CD14-positive monocyte (primary cell): ENCODE measurements around the gene DZANK1. TPM values are rescaled to one million over a fixed set of nuclear protein-coding genes. Genes with fewer than 3 reads are reported as not detected.
"Not testable (repeated sequence)": the region's sequence is repeated elsewhere in the genome, so short reads cannot be mapped to it uniquely, and the experiment has no call there.

ENCODE experiments used
- DNase-seq, 3 donors: peaks; one replicate each; pipeline ENCODE4 v3.0.0-alpha.2; 2011 to 2022
- H2AFZ ChIP-seq: 2 replicates; pipeline ENCODE4 v1.6.0; 2012; ENCODE audit warnings: mild to moderate bottlenecking, low read depth, low read length, inconsistent platforms; ENCODE audit not compliant: insufficient read depth, poor library complexity, severe bottlenecking
- H3K27ac ChIP-seq, 2 donors: 1 replicate in 1 of 2; 2 replicates in 1 of 2; pipeline ENCODE4 v1.5.1; 2012 to 2013; ENCODE audit warnings: low read length in 2 of 2, control low read depth in 1 of 2, inconsistent platforms in 1 of 2, low read depth in 1 of 2, mild to moderate bottlenecking in 1 of 2
- H3K27me3 ChIP-seq, 2 donors: one replicate each; pipeline versions ENCODE4 v1.6.0 to v1.6.1; 2011 to 2013; ENCODE audit warnings: low read length in 2 of 2; ENCODE audit not compliant: control insufficient read depth in 2 of 2, insufficient read depth in 2 of 2
- H3K36me3 ChIP-seq, 2 donors: replicated peaks in 1 of 2; 1 replicate in 1 of 2; 2 replicates in 1 of 2; pipeline versions ENCODE4 v1.5.1 to v1.6.1; 2012 to 2013; ENCODE audit warnings: low read length in 2 of 2, control low read depth in 1 of 2, inconsistent platforms in 1 of 2, mild to moderate bottlenecking in 1 of 2; ENCODE audit not compliant: insufficient read depth in 2 of 2, control insufficient read depth in 1 of 2
- H3K4me1 ChIP-seq, 2 donors: 1 replicate in 1 of 2; 2 replicates in 1 of 2; pipeline versions ENCODE4 v1.5.1 to v1.6.1; 2012 to 2013; ENCODE audit warnings: low read length in 2 of 2, control low read depth in 1 of 2, inconsistent platforms in 1 of 2, mild to moderate bottlenecking in 1 of 2, moderate library complexity in 1 of 2; ENCODE audit not compliant: insufficient read depth in 2 of 2, control insufficient read depth in 1 of 2
- H3K4me2 ChIP-seq: replicated peaks from 2 replicates; pipeline ENCODE3; 2012; ENCODE audit warnings: low read length, moderate library complexity, mild to moderate bottlenecking; ENCODE audit not compliant: poor library complexity, severe bottlenecking; ENCODE audit errors: extremely low read depth
- H3K4me3 ChIP-seq, 3 experiments: fragments of 200-600 bp in 1 of 3; sonication (generic) in 1 of 3; replicated peaks in 1 of 3; 1 replicate in 2 of 3; 2 replicates in 1 of 3; pipeline ENCODE4 v1.5.1; 2011 to 2013; ENCODE audit warnings: low read length in 3 of 3, mild to moderate bottlenecking in 3 of 3, control low read depth in 2 of 3, low read depth in 2 of 3, inconsistent platforms in 1 of 3, moderate library complexity in 1 of 3
- H3K79me2 ChIP-seq: 2 replicates; pipeline ENCODE4 v1.6.0; 2012; ENCODE audit warnings: mild to moderate bottlenecking, control low read depth, inconsistent platforms, low read length, moderate library complexity; ENCODE audit not compliant: insufficient read depth
- H3K9ac ChIP-seq: 2 replicates; pipeline ENCODE4 v1.6.0; 2017; ENCODE audit warnings: low read length, mild to moderate bottlenecking; ENCODE audit not compliant: insufficient read depth, poor library complexity, severe bottlenecking
- H3K9me3 ChIP-seq, 2 donors: replicated peaks in 1 of 2; 1 replicate in 1 of 2; 2 replicates in 1 of 2; pipeline versions ENCODE4 v1.5.1 to v1.6.1; 2012 to 2013; ENCODE audit warnings: low read length in 2 of 2, control low read depth in 1 of 2; ENCODE audit not compliant: control insufficient read depth in 1 of 2, insufficient read depth in 1 of 2
- H4K20me1 ChIP-seq: 2 replicates; pipeline ENCODE4 v1.6.0; 2012; ENCODE audit warnings: mild to moderate bottlenecking, low read length, control low read depth, moderate library complexity; ENCODE audit not compliant: insufficient read depth
- H3K27ac Mint-ChIP-seq, 7 donors: one replicate each; pipeline ENCODE4 v1.8.0; 2020; ENCODE audit warnings: mild to moderate bottlenecking in 7 of 7, mixed read lengths in 7 of 7, moderate library complexity in 6 of 7, inconsistent platforms in 2 of 7
- H3K27me3 Mint-ChIP-seq, 3 donors: one replicate each; pipeline ENCODE4 v1.8.0; 2021 to 2022; ENCODE audit warnings: low read depth in 3 of 3, mild to moderate bottlenecking in 3 of 3, mixed read lengths in 3 of 3, moderate library complexity in 3 of 3, inconsistent platforms in 1 of 3
- H3K36me3 Mint-ChIP-seq, 2 donors: one replicate each; pipeline ENCODE4 v1.8.0; 2020; ENCODE audit warnings: mixed read lengths in 2 of 2, inconsistent platforms in 1 of 2, mild to moderate bottlenecking in 1 of 2
- H3K4me1 Mint-ChIP-seq: one replicate; pipeline ENCODE4 v1.8.0; 2020; ENCODE audit warnings: mild to moderate bottlenecking, mixed read lengths
- H3K4me3 Mint-ChIP-seq, 2 donors: one replicate each; pipeline ENCODE4 v1.8.0; 2020; ENCODE audit warnings: mild to moderate bottlenecking in 2 of 2, mixed read lengths in 2 of 2, moderate library complexity in 1 of 2
- H3K9me3 Mint-ChIP-seq, 7 donors: one replicate each; pipeline ENCODE4 v1.8.0; 2020 to 2022; ENCODE audit warnings: mixed read lengths in 7 of 7, mild to moderate bottlenecking in 6 of 7, moderate library complexity in 6 of 7, inconsistent platforms in 2 of 7
- WGBS: methylation state at CpG from one replicate; pipeline ENCODE4 v1.1.5; 2013; ENCODE audit warnings: missing lambda C conversion rate; ENCODE audit not compliant: insufficient coverage; 5-methylcytosine and 5-hydroxymethylcytosine counted together
- intact Hi-C, 2 donors: fragments of 100-400 bp; cut with micrococcal nuclease; formaldehyde crosslinking; loops; one replicate each; pipeline versions ENCODE4 v1.15.0 to v1.15.1; 2023
- polyA plus RNA-seq, 3 donors: library from polyadenylated mRNA; depleted of rRNA in 1 of 3; unstranded in 2 of 3; stranded (reverse) in 1 of 3; fragments of 300-500 nt in 2 of 3; fragments of >200 nt in 1 of 3; fragmentation: Illumina TruSeq in 2 of 3; gene quantifications; 1 replicate in 2 of 3; 2 replicates in 1 of 3; pipeline ENCODE4 v1.2.3, GENCODE V29; 2012 to 2021
- TF ChIP-seq, protein P1 (sequence below): fragments of 200-600 bp; IDR thresholded peaks from one replicate; pipeline ENCODE4 v1.8.0; 2022; ENCODE audit warnings: antibody characterized with exemption, mild to moderate bottlenecking

Gene DZANK1
- polyA plus RNA-seq, 3 donors = 0.17 to 1.3 (median 0.69) TPM

DNA sequence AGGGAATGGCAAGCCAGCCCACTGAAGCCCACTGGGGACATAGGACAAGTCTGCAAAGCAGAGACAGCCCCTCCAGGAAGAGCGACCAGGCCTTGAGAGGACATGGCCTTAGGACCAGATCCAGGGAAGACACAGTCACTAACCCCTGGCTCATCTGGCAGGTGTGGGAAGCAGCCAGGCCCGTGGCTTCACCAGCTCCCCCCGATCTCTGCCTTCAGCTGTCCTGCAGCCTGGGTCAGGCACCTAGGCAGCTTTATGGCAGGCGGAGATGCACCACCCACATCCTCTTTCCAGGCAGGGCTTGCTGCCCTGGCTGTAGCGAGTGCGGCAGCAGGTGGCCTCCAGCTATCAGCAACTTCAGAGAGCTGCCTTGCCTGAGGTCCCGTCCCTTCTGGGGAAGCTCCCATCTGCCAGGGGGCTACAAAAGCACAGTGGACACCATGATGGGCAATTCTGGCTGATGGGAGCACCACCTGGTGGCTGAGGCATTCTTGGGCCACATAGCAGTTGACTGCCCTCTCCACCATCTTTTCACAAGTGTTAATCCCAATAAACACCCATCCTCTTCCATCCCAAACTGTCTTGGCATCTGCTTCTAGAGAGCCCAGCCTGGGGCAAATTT is 85.8 kb downstream of the DZANK1 start:
- no peak overlapping the region for H3K4me3 Mint-ChIP-seq
- Histone ChIP-seq H3K4me2 (no peak overlapping the region), H4K20me1 (no peaks in the 10 kb centered on the region), H3K9me3 (no peaks in the 10 kb centered on the region), H3K27me3 (no peaks in the 10 kb centered on the region), H3K4me3 (no peak overlapping the region), H3K4me1 (no peaks in the 10 kb centered on the region), H3K36me3 (peaks cover 0 to 6% of the 10 kb centered on the region in 2 donors), H3K9ac (no peak overlapping the region), H2AFZ (no peak overlapping the region), H3K79me2 (no peaks in the 10 kb centered on the region), H3K27ac (no peak overlapping the region)
- TF ChIP-seq, protein P1, sequence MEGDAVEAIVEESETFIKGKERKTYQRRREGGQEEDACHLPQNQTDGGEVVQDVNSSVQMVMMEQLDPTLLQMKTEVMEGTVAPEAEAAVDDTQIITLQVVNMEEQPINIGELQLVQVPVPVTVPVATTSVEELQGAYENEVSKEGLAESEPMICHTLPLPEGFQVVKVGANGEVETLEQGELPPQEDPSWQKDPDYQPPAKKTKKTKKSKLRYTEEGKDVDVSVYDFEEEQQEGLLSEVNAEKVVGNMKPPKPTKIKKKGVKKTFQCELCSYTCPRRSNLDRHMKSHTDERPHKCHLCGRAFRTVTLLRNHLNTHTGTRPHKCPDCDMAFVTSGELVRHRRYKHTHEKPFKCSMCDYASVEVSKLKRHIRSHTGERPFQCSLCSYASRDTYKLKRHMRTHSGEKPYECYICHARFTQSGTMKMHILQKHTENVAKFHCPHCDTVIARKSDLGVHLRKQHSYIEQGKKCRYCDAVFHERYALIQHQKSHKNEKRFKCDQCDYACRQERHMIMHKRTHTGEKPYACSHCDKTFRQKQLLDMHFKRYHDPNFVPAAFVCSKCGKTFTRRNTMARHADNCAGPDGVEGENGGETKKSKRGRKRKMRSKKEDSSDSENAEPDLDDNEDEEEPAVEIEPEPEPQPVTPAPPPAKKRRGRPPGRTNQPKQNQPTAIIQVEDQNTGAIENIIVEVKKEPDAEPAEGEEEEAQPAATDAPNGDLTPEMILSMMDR = no peak
- no peaks in the 10 kb centered on the region for H3K4me1 Mint-ChIP-seq
- peaks cover 1 to 5% (median 2%) of the 10 kb centered on the region in 3 donors for H3K27me3 Mint-ChIP-seq
- H3K27ac Mint-ChIP-seq = no peak overlapping the region
- WGBS = 83% methylated on average over 6 of the region's 7 CpGs
- H3K9me3 Mint-ChIP-seq = peaks cover 0 to 2% (median 0%) of the 10 kb centered on the region in 7 donors
- H3K36me3 Mint-ChIP-seq = peaks cover 3 to 25% of the 10 kb centered on the region in 2 donors
- no peak for DNase-seq
- intact Hi-C loops = no loop called here

- Mint-ChIP-seq H3K4me1 (no peaks in the 10 kb centered on the region), H3K9me3 (peaks cover 0 to 7% (median 4%) of the 10 kb centered on the region in 7 donors), H3K27me3 (peaks cover 1 to 5% (median 3%) of the 10 kb centered on the region in 3 donors), H3K36me3 (no peaks in the 10 kb centered on the region), H3K4me3 (no peak overlapping the region), H3K27ac (no peak overlapping the region)
- intact Hi-C loops = no loop called here
- H3K9ac ChIP-seq = no peak overlapping the region
- TF ChIP-seq, protein P1 = no peak
- no peak overlapping the region for H3K27ac ChIP-seq
- H4K20me1 ChIP-seq = no peaks in the 10 kb centered on the region
- H3K4me2 ChIP-seq = no peak overlapping the region
- H3K4me3 ChIP-seq = no peak overlapping the region
- H3K27me3 ChIP-seq = no peaks in the 10 kb centered on the region
- H3K36me3 ChIP-seq = no peaks in the 10 kb centered on the region
- H3K79me2 ChIP-seq = no peaks in the 10 kb centered on the region
- no peaks in the 10 kb centered on the region for H3K9me3 ChIP-seq
- H2AFZ ChIP-seq = no peak overlapping the region
- no peak for DNase-seq
- 85% methylated on average over 6 of the region's 8 CpGs for WGBS
- H3K4me1 ChIP-seq = no peaks in the 10 kb centered on the region
These were observed 88.8 kb downstream of the DZANK1 start for GRCh38 chr20:18377896-18378481.

- H3K27ac ChIP-seq, H3K36me3 Mint-ChIP-seq, H3K4me2 ChIP-seq, H3K4me3 ChIP-seq, DNase-seq, H4K20me1 ChIP-seq, H3K36me3 ChIP-seq, H3K4me1 ChIP-seq, H3K27me3 ChIP-seq, H3K9me3 Mint-ChIP-seq, H3K4me3 Mint-ChIP-seq, H2AFZ ChIP-seq, H3K27ac Mint-ChIP-seq, H3K27me3 Mint-ChIP-seq, H3K4me1 Mint-ChIP-seq, H3K79me2 ChIP-seq, H3K9me3 ChIP-seq, H3K9ac ChIP-seq, intact Hi-C loops: not testable (repeated sequence)
- WGBS = 96% methylated on average over 16 of the region's 28 CpGs
These were observed 91.3 kb downstream of the DZANK1 start for GRCh38 chr20:18375551-18375950.
